ENCODE measurements around the gene BIRC7. TPM values are rescaled to one million over a fixed set of nuclear protein-coding genes. Genes with fewer than 3 reads are reported as not detected.
"Not testable (repeated sequence)": the region's sequence is repeated elsewhere in the genome, so short reads cannot be mapped to it uniquely, and the experiment has no call there.

BIRC7 gene
- polyA plus RNA-seq, 4 donors, result 0.38 to 2.8 (median 0.82) TPM

GRCh38 chr20:63244468-63244867, 8.8 kb downstream of the BIRC7 start:
- DNase-seq (ENCODE audit: low read depth in 4 of 4, low spot score in 3 of 4), result no peak

DNA sequence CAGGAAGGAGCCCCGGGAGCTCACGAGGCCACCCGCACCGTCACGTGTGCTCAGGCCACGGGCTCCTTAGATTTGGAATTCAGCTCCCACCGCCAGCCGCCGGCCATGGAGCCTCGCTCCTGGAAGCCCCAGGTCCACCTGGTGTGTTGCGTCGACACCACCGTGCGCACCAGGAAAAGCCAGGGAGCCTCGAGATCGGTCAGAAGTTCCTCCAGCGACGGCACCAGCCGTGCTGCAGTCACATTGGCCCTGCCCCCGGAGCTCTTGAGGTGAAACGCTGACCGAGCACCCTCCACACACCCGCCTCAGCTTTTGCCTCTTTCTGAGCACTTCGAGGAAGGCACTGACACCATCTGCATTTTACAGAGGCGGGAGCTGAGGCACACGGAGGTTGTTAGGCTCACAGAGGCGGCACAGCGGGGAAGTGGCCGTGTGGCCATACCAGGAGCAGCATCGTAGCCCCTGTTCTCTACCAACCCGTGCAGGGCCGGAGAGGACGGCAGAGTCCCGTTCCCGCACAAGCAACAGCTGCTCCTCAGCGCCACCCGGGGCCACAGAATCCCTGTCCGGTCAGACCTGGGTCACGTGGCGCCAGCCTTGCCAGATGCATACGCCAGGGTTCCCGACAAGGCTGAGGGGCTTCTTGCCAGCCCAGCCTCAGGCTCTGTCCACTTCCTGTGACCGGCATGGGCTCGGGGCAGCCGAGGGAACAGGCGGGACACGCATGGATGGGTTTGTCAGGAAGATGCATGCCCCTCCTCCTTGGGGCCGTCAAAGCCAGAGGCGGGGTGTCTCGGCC, 11.0 kb downstream of the BIRC7 start:
- DNase-seq (ENCODE audit: low read depth in 4 of 4, low spot score in 3 of 4), result no peak

DNA sequence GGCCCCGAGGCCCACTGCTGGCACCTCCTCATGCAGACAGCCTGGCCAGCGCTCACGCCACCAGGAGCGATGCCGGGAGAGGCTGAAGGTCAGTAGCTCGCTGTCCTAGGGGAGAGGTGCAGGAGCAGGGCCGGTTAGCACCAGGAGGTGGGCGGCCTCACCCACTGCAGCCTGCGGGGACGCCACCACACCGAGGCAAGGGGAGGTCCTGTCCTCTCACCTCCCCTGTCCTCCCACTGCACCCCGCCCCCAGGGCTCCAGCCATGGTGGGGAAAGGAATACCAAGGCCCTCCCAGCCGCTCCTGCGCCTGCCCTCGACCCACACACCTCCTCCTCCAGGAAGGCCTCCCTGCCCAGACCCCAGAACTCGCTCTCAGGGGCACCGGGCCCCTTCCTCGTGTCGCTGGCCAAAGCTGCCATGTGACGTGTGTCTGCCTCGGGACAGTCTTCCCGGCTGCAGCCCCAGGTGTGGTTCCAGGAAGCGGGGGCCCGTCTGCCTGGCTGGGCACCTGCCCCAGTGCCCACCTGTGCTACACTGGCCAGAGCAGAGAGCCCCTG, 12.0 kb downstream of the BIRC7 start:
- no peak for DNase-seq (ENCODE audit: low read depth in 4 of 4, low spot score in 3 of 4)

DNA sequence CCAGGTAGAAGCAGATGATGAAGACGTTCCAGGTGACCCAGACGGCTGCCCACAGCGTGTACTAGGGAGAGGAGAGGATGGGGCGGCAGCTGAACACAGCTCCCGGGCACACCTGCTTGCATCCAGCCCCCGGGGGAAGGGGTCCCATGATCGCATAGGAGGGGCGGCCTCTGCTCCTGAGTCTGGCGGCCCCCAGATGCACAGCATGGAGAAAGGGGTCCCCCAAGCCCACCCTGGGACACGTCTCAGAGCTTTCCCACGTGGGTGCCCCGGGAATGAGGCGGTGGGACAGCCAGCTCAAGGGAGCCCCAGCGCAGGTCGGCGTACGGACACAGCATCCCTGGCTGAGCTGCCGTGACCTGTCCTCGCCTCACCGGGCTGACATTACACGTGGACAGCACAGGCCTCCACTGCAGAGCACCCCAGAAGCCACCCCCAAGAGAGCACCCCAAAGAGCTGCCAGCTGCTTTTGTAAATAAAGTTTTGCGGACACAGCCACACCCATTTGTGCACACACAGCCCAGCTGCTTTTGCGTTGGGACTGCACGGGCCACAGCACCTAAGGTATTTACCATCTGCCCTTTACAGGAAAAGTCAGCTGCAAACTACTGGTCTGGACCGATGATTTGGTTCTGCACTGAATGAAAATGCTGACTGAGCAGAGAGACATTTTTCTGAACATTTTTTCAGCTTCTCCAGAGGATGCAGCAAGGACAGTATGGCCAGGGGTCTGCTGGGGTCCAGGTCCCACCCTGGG, 13.3 kb downstream of the BIRC7 start:
- no peak for DNase-seq (ENCODE audit: low read depth in 4 of 4, low spot score in 3 of 4)

DNA sequence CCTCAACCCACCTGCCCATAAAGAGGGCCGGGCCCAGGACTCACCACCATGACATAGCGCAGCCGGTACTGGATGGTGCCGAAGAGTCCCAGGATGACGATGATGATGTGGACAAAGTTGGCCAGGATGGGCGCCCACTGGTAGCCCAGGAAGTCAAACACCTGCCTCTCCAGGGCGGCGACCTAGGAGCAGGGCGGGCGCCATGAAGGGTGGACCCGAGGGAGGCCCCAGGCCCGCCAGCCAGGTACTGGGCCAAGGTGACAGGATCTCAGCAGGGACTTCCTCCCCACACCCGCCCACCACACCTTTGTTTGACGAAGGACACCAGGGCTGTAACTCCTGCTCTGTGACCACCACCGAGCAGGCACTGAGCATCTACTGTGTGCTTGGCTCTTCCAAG, 14.2 kb downstream of the BIRC7 start:
- DNase-seq (ENCODE audit: low read depth in 4 of 4, low spot score in 3 of 4), result no peak

GRCh38 chr20:63251350-63251749, 15.6 kb downstream of the BIRC7 start:
- not testable (repeated sequence) for DNase-seq (ENCODE audit: low read depth in 4 of 4, low spot score in 3 of 4)

GRCh38 chr20:63252284-63252711, 16.6 kb downstream of the BIRC7 start:
- DNase-seq (ENCODE audit: low read depth in 4 of 4, low spot score in 3 of 4), result no peak

- DNase-seq (ENCODE audit: low read depth in 4 of 4, low spot score in 3 of 4), result no peak
Measured at GRCh38 chr20:63253065-63253437, 17.3 kb downstream of the BIRC7 start.

- DNase-seq (ENCODE audit: low read depth in 4 of 4, low spot score in 3 of 4), result no peak
Measured at GRCh38 chr20:63253438-63254231, 17.9 kb downstream of the BIRC7 start.

DNA sequence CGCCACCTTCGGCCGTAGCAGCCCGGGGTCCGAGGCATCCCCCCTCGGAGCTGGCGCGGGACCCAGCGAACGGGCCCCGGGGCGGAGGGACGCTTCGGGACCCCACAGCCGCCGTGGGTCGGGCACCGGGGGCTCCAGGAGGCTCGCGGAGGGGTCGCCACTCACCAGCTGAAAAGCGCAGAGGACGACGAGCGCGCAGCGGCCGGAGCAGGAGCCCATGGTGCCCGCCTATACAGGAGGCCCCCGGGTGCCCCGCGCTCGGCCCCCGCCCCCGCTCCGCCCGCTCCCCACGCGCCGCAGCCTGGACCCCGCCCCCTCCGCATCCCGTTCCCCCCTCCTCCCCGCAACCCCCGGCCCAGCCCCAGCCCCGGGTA, 18.5 kb downstream of the BIRC7 start, which contains the start of gene NKAIN4:
TSS of gene NKAIN4 (minus strand) at position 232 of the 374 bp plus-strand sequence. CDS start at position 219, 13 bp downstream.
- no peak for DNase-seq (ENCODE audit: low read depth in 4 of 4, low spot score in 3 of 4)

- no peak for DNase-seq (ENCODE audit: low read depth in 4 of 4, low spot score in 3 of 4)
Measured at GRCh38 chr20:63254606-63255384, 19.1 kb downstream of the BIRC7 start.

- DNase-seq (ENCODE audit: low read depth in 4 of 4, low spot score in 3 of 4), result no peak
Measured at GRCh38 chr20:63255931-63256704, 20.4 kb downstream of the BIRC7 start.

- DNase-seq (ENCODE audit: low read depth in 4 of 4, low spot score in 3 of 4), result no peak
Measured at GRCh38 chr20:63256954-63257353, 21.2 kb downstream of the BIRC7 start.

- DNase-seq (ENCODE audit: low read depth in 4 of 4, low spot score in 3 of 4), result no peak
Measured at GRCh38 chr20:63257629-63258028, 21.9 kb downstream of the BIRC7 start.

- no peak for DNase-seq (ENCODE audit: low read depth in 4 of 4, low spot score in 3 of 4)
Measured at GRCh38 chr20:63258781-63259180, 23.1 kb downstream of the BIRC7 start.

DNA sequence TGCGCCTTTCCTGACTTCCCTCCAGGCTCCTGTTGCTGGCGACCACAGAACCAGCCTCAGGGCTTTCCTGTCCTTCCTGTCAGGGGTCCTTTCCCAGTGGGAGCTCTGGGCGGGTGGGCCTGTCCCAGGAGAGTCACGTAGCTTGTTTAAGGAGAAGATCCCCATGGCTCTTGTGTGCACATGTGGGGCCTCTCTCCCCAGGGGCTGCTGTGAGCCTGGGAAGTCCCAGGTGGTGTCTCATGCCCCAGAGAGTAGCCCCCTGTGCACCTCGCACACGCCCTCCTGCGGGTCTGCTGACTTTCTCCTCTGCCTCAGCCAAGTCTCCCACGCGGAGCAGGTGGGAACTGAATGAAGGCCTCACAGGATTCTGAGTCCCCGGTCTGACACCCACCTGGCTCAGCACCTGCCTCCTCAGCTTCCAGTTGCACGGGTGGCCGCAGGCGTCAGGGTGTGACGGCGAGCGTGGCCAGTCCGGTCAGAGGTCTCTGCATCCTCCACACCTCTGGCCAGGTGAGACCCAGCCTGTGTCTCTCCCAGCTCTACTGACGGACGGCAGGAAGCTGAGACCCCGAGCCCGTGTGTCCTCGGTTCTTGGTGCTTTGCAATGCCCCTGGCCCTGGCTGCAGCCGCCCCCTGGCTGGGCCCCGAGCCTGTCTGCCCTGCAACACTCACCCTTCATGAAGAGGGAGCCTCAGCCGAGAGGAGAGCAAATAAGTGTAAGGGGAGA, 24.2 kb downstream of the BIRC7 start:
- DNase-seq (ENCODE audit: low read depth in 4 of 4, low spot score in 3 of 4), result no peak

DNA sequence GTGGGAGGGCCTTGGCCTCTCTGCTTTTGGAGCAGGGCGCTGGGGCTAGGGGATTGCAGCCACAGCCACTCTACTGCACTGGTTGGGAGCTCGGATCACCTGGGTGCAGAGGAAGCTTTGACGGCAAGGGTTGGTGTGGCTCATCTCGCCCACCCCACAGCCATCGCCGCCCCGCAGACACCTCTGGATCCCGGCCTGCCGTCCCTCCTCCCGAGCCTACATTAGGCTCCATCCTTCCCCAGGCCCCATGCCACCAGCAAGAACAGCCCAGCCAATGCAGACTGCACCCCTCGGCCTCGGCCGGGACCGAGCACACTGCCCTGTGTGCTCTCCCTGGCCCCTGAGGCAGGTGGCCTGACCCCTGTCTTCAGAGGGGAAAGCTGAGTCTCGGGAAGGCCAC, 24.8 kb downstream of the BIRC7 start:
- no peak for DNase-seq (ENCODE audit: low read depth in 4 of 4, low spot score in 3 of 4)

DNA sequence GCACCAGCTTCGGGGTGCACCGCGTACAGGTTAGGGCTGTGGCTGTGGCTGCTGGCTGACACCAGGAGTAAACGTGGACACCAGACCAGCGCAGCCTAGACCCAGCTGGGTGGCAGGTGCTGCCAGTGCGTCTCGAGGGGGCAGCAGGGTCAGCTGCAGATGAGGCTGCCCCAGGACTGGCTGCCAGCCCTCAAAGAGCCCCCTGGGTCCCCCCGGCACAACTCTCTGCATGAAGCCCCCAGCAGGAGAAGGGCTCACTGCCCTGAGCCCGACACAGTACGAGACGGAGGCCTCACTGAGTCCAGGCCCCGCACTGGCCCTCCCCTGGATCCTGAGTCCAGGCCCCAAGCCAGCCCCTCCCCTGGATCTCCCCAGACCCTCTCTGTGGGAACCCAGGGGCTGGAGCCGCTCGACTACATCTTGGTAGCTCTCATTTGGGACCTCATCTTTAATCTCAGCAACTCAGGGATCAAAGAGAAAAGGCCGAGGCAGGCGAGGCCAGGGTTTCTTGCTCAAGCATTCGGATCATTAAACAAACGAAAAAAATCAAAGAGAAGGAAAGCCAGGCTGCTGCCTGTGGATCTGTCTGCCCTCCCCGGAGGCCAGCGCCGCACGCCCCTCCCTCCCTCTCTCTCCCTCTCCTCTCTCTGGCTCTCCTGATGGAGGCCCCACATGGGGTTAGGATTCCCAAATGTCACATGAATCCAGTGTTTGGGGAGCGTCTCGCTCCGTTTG, 25.5 kb downstream of the BIRC7 start:
- peak in 1 of 4 donors; percentile 82 for DNase-seq (ENCODE audit: low read depth in 4 of 4, low spot score in 3 of 4)

Measured in left renal pelvis (tissue), 4 donors.